GM23248 (cell line): ENCODE measurements around the gene SERPINH1. TPM values are rescaled to one million over a fixed set of nuclear protein-coding genes. Genes with fewer than 3 reads are reported as not detected.

ENCODE experiments used
- DNase-seq: peaks from one replicate; pipeline ENCODE4 v3.0.0-alpha.2; 2015
- H2AFZ ChIP-seq: fragments of 200-600 bp; sonication (generic); 2 replicates; pipeline ENCODE4 v1.6.1; 2016; ENCODE audit warnings: antibody characterized with exemption
- H3F3A ChIP-seq: fragments of 200-600 bp; sonication (generic); 2 replicates; pipeline ENCODE4 v1.6.1; 2016; ENCODE audit warnings: mild to moderate bottlenecking, antibody characterized with exemption, mixed run types; ENCODE audit not compliant: insufficient read depth
- H3K27ac ChIP-seq: fragments of 200-600 bp; sonication (generic); 2 replicates; pipeline ENCODE4 v1.5.1; 2016; ENCODE audit warnings: mild to moderate bottlenecking
- H3K27me3 ChIP-seq: fragments of 200-600 bp; sonication (generic); replicated peaks from 2 replicates; pipeline ENCODE4 v1.6.1; 2016; ENCODE audit warnings: mild to moderate bottlenecking; ENCODE audit not compliant: insufficient read depth
- H3K36me3 ChIP-seq: fragments of 200-600 bp; sonication (generic); 2 replicates; pipeline ENCODE4 v1.6.1; 2016; ENCODE audit warnings: low read depth, mild to moderate bottlenecking
- H3K4me1 ChIP-seq: fragments of 200-600 bp; sonication (generic); 2 replicates; pipeline ENCODE4 v1.6.1; 2016; ENCODE audit warnings: mild to moderate bottlenecking; ENCODE audit not compliant: insufficient read depth
- H3K4me2 ChIP-seq: fragments of 200-600 bp; sonication (generic); one replicate; pipeline ENCODE4 v1.6.1; 2016; ENCODE audit warnings: mild to moderate bottlenecking; ENCODE audit not compliant: unreplicated experiment
- H3K4me3 ChIP-seq: fragments of 200-600 bp; sonication (generic); 2 replicates; pipeline ENCODE4 v1.5.1; 2016; ENCODE audit warnings: mild to moderate bottlenecking
- H3K79me2 ChIP-seq: fragments of 200-600 bp; sonication (generic); 2 replicates; pipeline ENCODE4 v1.6.1; 2016; ENCODE audit warnings: mild to moderate bottlenecking; ENCODE audit not compliant: insufficient read depth
- H3K9ac ChIP-seq: fragments of 200-600 bp; sonication (generic); 2 replicates; pipeline ENCODE4 v1.6.1; 2016; ENCODE audit warnings: mild to moderate bottlenecking
- H3K9me2 ChIP-seq: fragments of 200-600 bp; sonication (generic); 2 replicates; pipeline ENCODE4 v1.6.1; 2016; ENCODE audit warnings: mixed run types, mild to moderate bottlenecking, moderate library complexity; ENCODE audit not compliant: insufficient read depth
- H3K9me3 ChIP-seq: fragments of 200-600 bp; sonication (generic); one replicate; pipeline ENCODE4 v1.6.1; 2017; ENCODE audit warnings: low read depth
- H4K20me1 ChIP-seq: fragments of 200-600 bp; sonication (generic); 2 replicates; pipeline ENCODE4 v1.6.0; 2016; ENCODE audit not compliant: insufficient read depth
- EZH2 ChIP-seq: fragments of 200-600 bp; sonication (generic); IDR thresholded peaks from 2 replicates; pipeline ENCODE4 v1.6.1; 2018; ENCODE audit warnings: antibody characterized with exemption, mild to moderate bottlenecking; ENCODE audit not compliant: insufficient read depth, poor library complexity, severe bottlenecking
- EZH2phosphoT487 ChIP-seq: fragments of 200-600 bp; sonication (generic); IDR thresholded peaks from 2 replicates; pipeline ENCODE4 v1.6.1; 2018; ENCODE audit warnings: antibody characterized with exemption, moderate library complexity, mild to moderate bottlenecking, low read depth; ENCODE audit not compliant: insufficient read depth
- WGBS, 2 experiments: methylation state at CpG; one replicate each; pipeline ENCODE4 v1.1.6; 2015 to 2017; ENCODE audit warnings: low lambda C conversion rate in 2 of 2, low coverage in 1 of 2; ENCODE audit errors: missing lambda C conversion rate in 2 of 2; 5-methylcytosine and 5-hydroxymethylcytosine counted together
- in situ Hi-C: fragments of 300-500 bp; cut with MboI; formaldehyde crosslinking; loops from 2 replicates; pipeline ENCODE4 v1.15.0; 2020
- polyA plus RNA-seq: library from polyadenylated mRNA; unstranded; fragments of >200 nt; fragmentation: Nextera tagmentation; extraction: Ambion mirVana; gene quantifications from 2 replicates; pipeline ENCODE4 v1.2.1, GENCODE V29; 2016
- total RNA-seq: library from RNA; depleted of rRNA; stranded (reverse); fragments of >200 nt; shearing (Covaris generic); gene quantifications from 2 replicates; pipeline ENCODE4 v1.2.3, GENCODE V29; 2014

Gene SERPINH1
- total and polyA plus RNA-seq, 2 experiments from 2014 or later = 520 to 1,872 TPM

GRCh38 chr11:75530577-75530976 is 31.5 kb upstream of the SERPINH1 start:
- in situ Hi-C loops = loop anchor here (5.0 to 10.0 kb wide), 2 partner anchors 83 to 256 kb away; no protein-coding TSS in a partner anchor
- WGBS, 2 experiments = 78 to 85% methylated on average over 3 of the region's 3 CpGs
- H3K9me2 ChIP-seq = no peaks in the 10 kb centered on the region

GRCh38 chr11:75531325-75531724 is 30.7 kb upstream of the SERPINH1 start:
- H2AFZ ChIP-seq = no peak overlapping the region
- no peaks in the 10 kb centered on the region for H3K9me3 ChIP-seq
- H3K79me2 ChIP-seq = no peaks in the 10 kb centered on the region
- no peaks in the 10 kb centered on the region for H3F3A ChIP-seq
- H3K27ac ChIP-seq = no peak overlapping the region
- 0 out of 2 replicates have a peak, but pooled peaks cover 3% of the 10 kb centered on the region for H3K4me1 ChIP-seq
- H3K36me3 ChIP-seq = no peaks in the 10 kb centered on the region
- in situ Hi-C loops = loop anchor here (5.0 to 10.0 kb wide), 2 partner anchors 84 to 257 kb away; no protein-coding TSS in a partner anchor
- no peaks in the 10 kb centered on the region for H4K20me1 ChIP-seq
- no peak overlapping the region for H3K4me2 ChIP-seq
- no peak overlapping the region for H3K4me3 ChIP-seq
- no peaks in the 10 kb centered on the region for H3K27me3 ChIP-seq
- no peaks in the 10 kb centered on the region for H3K9me2 ChIP-seq
- DNase-seq = no peak
- H3K9ac ChIP-seq = no peak overlapping the region
- TF ChIP-seq EZH2 (no peak), EZH2phosphoT487 (no peak)
- WGBS, 2 experiments = 87 to 100% methylated on average over 2 to 4 of the region's 4 CpGs

More at GRCh38 chr11:75530577-75530976, 31.5 kb upstream of the SERPINH1 start:
- Histone ChIP-seq H2AFZ (no peak overlapping the region), H3K4me2 (no peak overlapping the region), H4K20me1 (no peaks in the 10 kb centered on the region), H3K27me3 (no peaks in the 10 kb centered on the region), H3F3A (no peaks in the 10 kb centered on the region), H3K4me3 (no peak overlapping the region), H3K9ac (no peak overlapping the region), H3K27ac (no peak overlapping the region), H3K79me2 (no peaks in the 10 kb centered on the region), H3K4me1 (0 out of 2 replicates have a peak, but pooled peaks cover 3% of the 10 kb centered on the region), H3K9me3 (no peaks in the 10 kb centered on the region), H3K36me3 (no peaks in the 10 kb centered on the region)
- TF ChIP-seq EZH2phosphoT487 (no peak), EZH2 (no peak)
- no peak for DNase-seq

GRCh38 chr11:75532200-75533048 is 29.6 kb upstream of the SERPINH1 start:
- H3K27me3 ChIP-seq = no peaks in the 10 kb centered on the region
- no peak overlapping the region for H3K27ac ChIP-seq
- no peak overlapping the region for H2AFZ ChIP-seq
- DNase-seq = peak; percentile 68
- H3K4me1 ChIP-seq = 0 out of 2 replicates have a peak, but pooled peaks cover 3% of the 10 kb centered on the region
- in situ Hi-C loops = loop anchor here (5.0 to 10.0 kb wide), 2 partner anchors 85 to 258 kb away; no protein-coding TSS in a partner anchor
- no peak overlapping the region for H3K4me2 ChIP-seq
- H3K9me3 ChIP-seq = no peaks in the 10 kb centered on the region
- H3K36me3 ChIP-seq = no peaks in the 10 kb centered on the region
- no peak for TF ChIP-seq EZH2phosphoT487
- TF ChIP-seq EZH2 = no peak
- no peak overlapping the region for H3K4me3 ChIP-seq
- no peaks in the 10 kb centered on the region for H4K20me1 ChIP-seq
- no peak overlapping the region for H3K9ac ChIP-seq
- no peaks in the 10 kb centered on the region for H3F3A ChIP-seq
- H3K79me2 ChIP-seq = no peaks in the 10 kb centered on the region
- no peaks in the 10 kb centered on the region for H3K9me2 ChIP-seq
- 35 to 44% methylated on average over 7 of the region's 7 CpGs for WGBS, 2 experiments

GRCh38 chr11:75533896-75534258 is 28.2 kb upstream of the SERPINH1 start:
- Histone ChIP-seq H3K4me3 (no peak overlapping the region), H3K27me3 (no peaks in the 10 kb centered on the region), H3K36me3 (no peaks in the 10 kb centered on the region), H3K27ac (no peak overlapping the region), H2AFZ (no peak overlapping the region; the same call in 1 of the 2 replicates), H4K20me1 (no peaks in the 10 kb centered on the region), H3K9ac (no peak overlapping the region), H3K9me2 (no peaks in the 10 kb centered on the region), H3K4me1 (0 out of 2 replicates have a peak, but pooled peaks cover 3% of the 10 kb centered on the region), H3K79me2 (no peaks in the 10 kb centered on the region), H3K9me3 (no peaks in the 10 kb centered on the region), H3K4me2 (no peak overlapping the region), H3F3A (no peaks in the 10 kb centered on the region)
- DNase-seq = no peak
- no peak for TF ChIP-seq EZH2phosphoT487
- no peak for TF ChIP-seq EZH2
- in situ Hi-C loops = loop anchor here (5.0 to 10.0 kb wide), 2 partner anchors 87 to 259 kb away; no protein-coding TSS in a partner anchor
- WGBS, 2 experiments = 63 to 64% methylated on average over 1 of the region's 1 CpG
